AG10803 (cell line): ENCODE data around the gene BZW1.

ENCODE experiments used
- DNase-seq: peaks from one replicate; pipeline ENCODE4 v3.0.0; 2010; ENCODE audit warnings: low read depth
- H3K4me3 ChIP-seq: 2 replicates; pipeline ENCODE4 v1.5.1; 2011; ENCODE audit warnings: mild to moderate bottlenecking, low read length, control low read depth
- TF ChIP-seq, protein P1 (sequence below): conservative IDR thresholded peaks from 2 replicates; pipeline ENCODE4 v1.5.1; 2011; ENCODE audit warnings: mild to moderate bottlenecking, low read length, control low read depth, inconsistent platforms

Gene BZW1

GRCh38 chr2:200781616-200782015 is 30.1 kb upstream of the BZW1 start:
- no peak overlapping the region for H3K4me3 ChIP-seq
- TF ChIP-seq, protein P1, sequence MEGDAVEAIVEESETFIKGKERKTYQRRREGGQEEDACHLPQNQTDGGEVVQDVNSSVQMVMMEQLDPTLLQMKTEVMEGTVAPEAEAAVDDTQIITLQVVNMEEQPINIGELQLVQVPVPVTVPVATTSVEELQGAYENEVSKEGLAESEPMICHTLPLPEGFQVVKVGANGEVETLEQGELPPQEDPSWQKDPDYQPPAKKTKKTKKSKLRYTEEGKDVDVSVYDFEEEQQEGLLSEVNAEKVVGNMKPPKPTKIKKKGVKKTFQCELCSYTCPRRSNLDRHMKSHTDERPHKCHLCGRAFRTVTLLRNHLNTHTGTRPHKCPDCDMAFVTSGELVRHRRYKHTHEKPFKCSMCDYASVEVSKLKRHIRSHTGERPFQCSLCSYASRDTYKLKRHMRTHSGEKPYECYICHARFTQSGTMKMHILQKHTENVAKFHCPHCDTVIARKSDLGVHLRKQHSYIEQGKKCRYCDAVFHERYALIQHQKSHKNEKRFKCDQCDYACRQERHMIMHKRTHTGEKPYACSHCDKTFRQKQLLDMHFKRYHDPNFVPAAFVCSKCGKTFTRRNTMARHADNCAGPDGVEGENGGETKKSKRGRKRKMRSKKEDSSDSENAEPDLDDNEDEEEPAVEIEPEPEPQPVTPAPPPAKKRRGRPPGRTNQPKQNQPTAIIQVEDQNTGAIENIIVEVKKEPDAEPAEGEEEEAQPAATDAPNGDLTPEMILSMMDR = no peak
- DNase-seq = no peak

DNA sequence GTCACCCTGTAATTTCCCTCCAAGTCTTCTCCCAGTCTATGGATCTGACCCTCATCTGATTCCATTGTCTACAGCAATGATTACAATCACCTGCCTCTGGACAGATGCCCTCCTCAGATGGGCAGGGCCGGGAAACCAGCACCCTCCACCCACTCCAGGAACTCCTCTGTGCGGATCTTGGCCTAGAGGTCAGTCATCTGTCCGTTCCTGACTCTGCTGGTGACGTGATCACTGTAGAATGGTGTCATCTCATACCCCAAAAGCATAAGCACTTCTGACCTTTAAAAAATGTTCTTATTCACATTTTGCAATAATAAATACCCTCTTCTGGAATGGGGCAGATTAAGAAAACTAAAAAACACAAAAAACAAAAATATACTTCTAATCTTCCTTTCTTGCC is 29.5 kb upstream of the BZW1 start:
- no peak overlapping the region for H3K4me3 ChIP-seq
- TF ChIP-seq, protein P1 = no peak
- no peak for DNase-seq

DNA sequence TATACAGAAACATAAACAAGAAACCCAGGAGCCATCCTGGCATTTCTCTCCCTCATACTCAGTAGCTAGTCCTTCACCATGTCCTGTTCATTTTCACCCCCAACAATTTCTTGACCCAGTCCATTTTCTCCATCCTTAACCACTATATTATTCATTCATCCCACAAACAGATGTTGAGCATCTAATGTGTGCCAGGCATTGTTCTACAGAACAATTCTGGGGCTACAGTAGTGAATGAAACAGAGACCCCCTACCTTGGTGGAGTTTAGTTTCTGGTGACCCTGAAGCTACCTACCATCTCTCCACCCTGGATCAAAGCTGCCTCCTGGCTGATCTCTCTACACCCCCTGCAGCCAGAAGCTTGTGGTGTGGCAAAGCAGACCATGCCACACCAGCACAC is 27.5 kb upstream of the BZW1 start:
- TF ChIP-seq, protein P1 = no peak
- no peak overlapping the region for H3K4me3 ChIP-seq
- DNase-seq = peak; percentile 43

GRCh38 chr2:200786423-200786822 is 25.3 kb upstream of the BZW1 start:
- DNase-seq = peak; percentile 50
- no peak overlapping the region for H3K4me3 ChIP-seq
- TF ChIP-seq, protein P1 = no peak

DNA sequence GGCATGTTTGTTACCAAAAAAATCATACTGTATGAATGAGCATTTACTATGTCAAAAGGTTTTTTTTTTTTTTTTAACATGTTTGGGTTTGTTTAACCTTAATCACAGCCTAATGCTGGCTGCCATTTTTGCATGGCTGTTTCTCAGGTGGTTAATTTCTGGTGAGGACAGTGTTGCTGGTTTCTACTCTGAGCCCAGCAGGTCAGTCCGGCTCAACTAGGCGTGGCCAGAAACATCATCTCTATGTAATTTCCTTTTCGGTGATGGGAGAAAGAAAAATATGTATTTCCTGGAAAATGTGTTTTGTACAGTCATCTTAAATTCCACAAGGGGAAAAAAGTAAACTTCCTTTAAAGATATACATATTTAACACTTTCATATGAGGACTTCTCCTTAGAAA is 24.9 kb upstream of the BZW1 start:
- DNase-seq = peak; percentile 67
- TF ChIP-seq, protein P1 = no peak
- no peak overlapping the region for H3K4me3 ChIP-seq

- H3K4me3 ChIP-seq = no peak overlapping the region
- DNase-seq = peak; percentile 81
- TF ChIP-seq, protein P1 = no peak
These were observed 24.2 kb upstream of the BZW1 start for GRCh38 chr2:200787351-200788120.

DNA sequence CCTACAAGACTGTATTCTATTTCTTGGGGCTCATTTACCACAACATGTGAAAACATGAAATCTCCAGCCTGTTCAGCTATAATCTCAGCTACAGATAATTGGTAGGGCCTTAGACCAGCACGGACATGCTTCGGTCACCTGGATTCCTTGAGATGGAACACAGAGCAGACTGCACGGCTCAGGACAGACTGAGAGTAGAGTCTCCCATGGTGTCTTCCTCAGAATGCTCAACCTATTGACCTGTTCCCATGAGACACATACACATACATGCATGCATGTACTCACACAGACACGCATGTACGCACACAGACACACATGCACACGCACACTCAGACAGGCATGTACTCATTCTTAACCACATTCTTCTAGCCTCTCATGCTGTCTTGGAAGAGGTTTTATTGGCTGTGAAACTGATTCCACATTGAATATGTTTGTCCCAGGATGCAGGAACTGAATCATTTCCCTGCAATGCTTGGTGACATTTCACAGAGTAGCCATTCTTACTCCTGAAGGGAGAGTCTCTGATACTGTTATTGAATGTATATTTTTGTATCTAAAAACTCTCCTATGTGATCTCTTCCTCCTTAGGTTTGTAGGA is 23.5 kb upstream of the BZW1 start:
- peak; percentile 75 for DNase-seq
- TF ChIP-seq, protein P1 = no peak
- H3K4me3 ChIP-seq = no peak overlapping the region
